ENCODE results near the gene PCDHB11.
"Not testable (repeated sequence)": the region's sequence is repeated elsewhere in the genome, so short reads cannot be mapped to it uniquely, and the experiment has no call there.

The PCDHB11 gene

GRCh38 chr5:141199359-141200235 is at the start of gene PCDHB11:
PCDHB11 (plus strand) TSS chr5:141199627; CDS start chr5:141199775, 148 bp downstream.
- no peak within 1 kb of the TSS for H3K27ac ChIP-seq
- CTCF ChIA-PET = interaction anchor here (0.6 to 1.4 kb wide), 27 partner anchors 9 to 1131 kb away, joined by 3 to 7 read pairs (median 4); partner anchors contain the start of genes PCDHB14, PCDHGA1, PCDHGA12 and PCDHGA2
- TF ChIP-seq CTCF (conservative IDR thresholded peaks at IDR 0.05; ENCODE audit: low read depth) = peak; percentile 69
- DNase-seq (ENCODE audit: low spot score) = peak; percentile 27
- POLR2A ChIA-PET (ENCODE audit: low non-redundant PET) = no interaction called here

- CTCF ChIA-PET = interaction anchor here (0.6 to 1.2 kb wide), 5 partner anchors 18 to 411 kb away, joined by 3 to 4 read pairs (median 3); partner anchors contain the start of gene PCDHA8
- POLR2A ChIA-PET (ENCODE audit: low non-redundant PET) = no interaction called here
- no peak within 1 kb of the TSS for H3K27ac ChIP-seq
- TF ChIP-seq CTCF (conservative IDR thresholded peaks at IDR 0.05; ENCODE audit: low read depth) = peak; percentile 28
- peak; percentile 26 for DNase-seq (ENCODE audit: low spot score)
These were observed 49.6 kb upstream of the PCDHB11 start, which contains the start of gene PCDHB6 for GRCh38 chr5:141149812-141150211. PCDHB6 (plus strand) TSS chr5:141150057; CDS start chr5:141150258, 201 bp downstream.

- CTCF ChIA-PET = interaction anchor here (0.6 to 1.2 kb wide), 8 partner anchors 19 to 424 kb away, joined by 3 to 4 read pairs (median 3); partner anchors contain the start of genes PCDHA8 and PCDHB14
- TF ChIP-seq CTCF (conservative IDR thresholded peaks at IDR 0.05; ENCODE audit: low read depth) = no peak
- no peak overlapping the region for H3K27ac ChIP-seq
- no peak for DNase-seq (ENCODE audit: low spot score)
- POLR2A ChIA-PET (ENCODE audit: low non-redundant PET) = interaction anchor here (0.6 kb wide), 1 partner anchor 309 kb away, joined by 3 read pairs; no protein-coding TSS in a partner anchor
These were observed 49.0 kb upstream of the PCDHB11 start for GRCh38 chr5:141150224-141150992.

- no peak overlapping the region for H3K27ac ChIP-seq
- ChIA-PET CTCF (interaction anchor here (0.7 to 1.2 kb wide), 4 partner anchors 47 to 424 kb away, joined by 3 to 4 read pairs (median 4); partner anchors contain the start of genes PCDHA8 and PCDHB14), POLR2A (ENCODE audit: low non-redundant PET) (interaction anchor here (0.6 kb wide), 1 partner anchor 310 kb away, joined by 3 read pairs; no protein-coding TSS in a partner anchor)
- no peak for TF ChIP-seq CTCF (conservative IDR thresholded peaks at IDR 0.05; ENCODE audit: low read depth)
- no peak for DNase-seq (ENCODE audit: low spot score)
These were observed 48.5 kb upstream of the PCDHB11 start for GRCh38 chr5:141150993-141151325.

- CTCF ChIA-PET; H3K27ac ChIP-seq; POLR2A ChIA-PET (ENCODE audit: low non-redundant PET); DNase-seq (ENCODE audit: low spot score): not testable (repeated sequence)
These were observed 47.8 kb upstream of the PCDHB11 start for GRCh38 chr5:141151632-141152031.

GRCh38 chr5:141152096-141152495 is 47.3 kb upstream of the PCDHB11 start:
- H3K27ac ChIP-seq; DNase-seq (ENCODE audit: low spot score); POLR2A ChIA-PET (ENCODE audit: low non-redundant PET): not testable (repeated sequence)
- CTCF ChIA-PET = interaction anchor here (0.7 kb wide), 1 partner anchor 53 kb away, joined by 3 read pairs; no protein-coding TSS in a partner anchor
